Measurements from ENCODE around the gene SCUBE3. TPM values are rescaled to one million over a fixed set of nuclear protein-coding genes. Genes with fewer than 3 reads are reported as not detected.

Gene SCUBE3
- total and polyA plus RNA-seq, 2 of the 13 experiments (the other 11 are each of a cell fraction or from before 2014, with no cell fraction given), result not detected

- 43% methylated on average over 5 of the region's 5 CpGs for WGBS (ENCODE audit: low lambda C conversion rate)
- Histone ChIP-seq H3K27ac (ENCODE audit: extremely low read length, insufficient read depth, low read length) (no peak overlapping the region), H3K4me2 (ENCODE audit: low read depth, low read length) (no peak overlapping the region), H3K4me1 (ENCODE audit: insufficient read depth, low read length) (no peaks in the 10 kb centered on the region), H3K4me3 (replicated peaks in 1 of 3; ENCODE audit: insufficient read depth in 1 of 3, low read depth in 2 of 3, low read length in 3 of 3) (no peak overlapping the region), H3K36me3 (replicated peaks in 1 of 2; ENCODE audit: control insufficient read depth in 1 of 2, insufficient read depth in 2 of 2, low read length in 2 of 2) (no peaks in the 10 kb centered on the region), H3K79me2 (ENCODE audit: insufficient read depth, low read length) (no peaks in the 10 kb centered on the region), H3K27me3 (ENCODE audit: control insufficient read depth in 1 of 2, insufficient read depth in 2 of 2, low read length in 2 of 2) (peaks cover 0 to 6% of the 10 kb centered on the region in 2 experiments; a peak in 1 of 5 replicates), H3K9me3 (ENCODE audit: low read length) (0 out of 2 replicates have a peak, but pooled peaks cover 4% of the 10 kb centered on the region), H4K20me1 (ENCODE audit: insufficient read depth, low read length) (no peaks in the 10 kb centered on the region), H2AFZ (ENCODE audit: low read length) (no peak overlapping the region), H3K9ac (ENCODE audit: insufficient read depth, low read depth, low read length) (no peak overlapping the region)
- no peak for DNase-seq (ENCODE audit: low spot score)
- in situ Hi-C loops (cut with HindIII; ENCODE audit: extremely low pct_ligation_motif_present, low pct_unique_long_range_greater_than_20kb) (no loop called here), intact Hi-C loops (cut with micrococcal nuclease; ENCODE audit: unreplicated experiment) (no loop called here)
- POLR2A ChIA-PET, result no interaction called here
- TF ChIP-seq DPF2 (CRISPR knock-in tag; IDR thresholded peaks at IDR 0.05; ENCODE audit: borderline replicate concordance, low read depth), result no peak
- TF ChIP-seq ZNF276 (CRISPR knock-in tag; IDR thresholded peaks at IDR 0.05; ENCODE audit: low read depth), result no peak
- no peak for TF ChIP-seq ZNF124 (CRISPR knock-in tag; IDR thresholded peaks at IDR 0.05)
- TF ChIP-seq ESRRA (CRISPR knock-in tag; IDR thresholded peaks at IDR 0.05; ENCODE audit: low read depth), result no peak
- no peak for TF ChIP-seq USF2 (IDR thresholded peaks at IDR 0.05; ENCODE audit: low read depth, low read length)
- no peak for TF ChIP-seq USF2 (CRISPR knock-in tag; IDR thresholded peaks at IDR 0.05; ENCODE audit: borderline replicate concordance)
- no peak for TF ChIP-seq ZNF282 (IDR thresholded peaks at IDR 0.05; ENCODE audit: partially characterized antibody)
- TF ChIP-seq ZNF230 (CRISPR knock-in tag; IDR thresholded peaks at IDR 0.05), result no peak
- no TSS peak for BruUV-seq (replicated peaks)
- CTCF ChIA-PET (ENCODE audit: low intra/inter-chr PET ratio, low total read pairs), result no interaction called here
- ATAC-seq, result no peak
- no peak for FAIRE-seq
Observed at GRCh38 chr6:35173044-35173426, 40.7 kb upstream of the SCUBE3 start.
